Measurements from ENCODE around the gene DAP3. TPM values are rescaled to one million over a fixed set of nuclear protein-coding genes. Genes with fewer than 3 reads are reported as not detected.
"Not testable (repeated sequence)": the region's sequence is repeated elsewhere in the genome, so short reads cannot be mapped to it uniquely, and the experiment has no call there.

Gene DAP3
- total and polyA plus RNA-seq, 9 of the 15 experiments (the other 6 are each of a cell fraction or from before 2014, with no cell fraction given), result 155 to 484 (median 298) TPM

DNA sequence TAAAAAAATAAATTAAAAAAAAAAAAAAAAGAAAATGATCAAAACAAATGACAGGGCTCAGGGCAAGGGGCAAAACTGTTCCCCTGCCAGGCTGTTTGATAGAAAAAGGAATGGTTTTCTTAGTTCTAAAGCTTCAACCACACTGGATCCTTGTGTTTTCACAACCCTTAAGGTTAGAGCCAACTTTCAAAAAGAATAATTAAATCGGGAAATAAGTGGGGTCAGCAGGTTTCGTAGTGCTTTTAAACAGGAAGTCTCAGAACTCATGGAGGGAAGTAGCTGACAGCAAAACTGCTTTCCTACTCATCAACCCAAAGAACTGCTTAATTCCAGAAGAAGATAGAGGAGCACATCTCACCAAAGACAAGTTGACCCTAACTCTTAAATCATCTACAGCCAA, 12.8 kb downstream of the DAP3 start:
- H3K27ac ChIP-seq (ENCODE audit: extremely low read depth, low read depth, low read length); H3K4me2 ChIP-seq (ENCODE audit: insufficient read depth, low read length); H3K9me3 ChIP-seq (replicated peaks; ENCODE audit: control insufficient read depth, insufficient read depth, low read depth, low read length); CTCF ChIA-PET (ENCODE audit: low intra/inter-chr PET ratio); ATAC-seq; BruUV-seq (replicated peaks); POLR2A ChIA-PET; DNase-seq (ENCODE audit: extremely low read depth in 1 of 4, low spot score in 3 of 4); H3K9ac ChIP-seq (ENCODE audit: insufficient read depth in 1 of 2, low read depth in 2 of 2, low read length in 2 of 2); H4K20me1 ChIP-seq (replicated peaks; ENCODE audit: control insufficient read depth, insufficient read depth, low read length); H2AFZ ChIP-seq (ENCODE audit: low read depth, low read length); in situ Hi-C loops (cut with MboI); H3K27me3 ChIP-seq (ENCODE audit: control insufficient read depth in 2 of 2, insufficient read depth in 2 of 2, low read length in 2 of 2); intact Hi-C loops (cut with micrococcal nuclease); H3K4me3 ChIP-seq; H3K9me1 ChIP-seq (ENCODE audit: control insufficient read depth, insufficient read depth, low read length); FAIRE-seq: not testable (repeated sequence)
- peaks cover 14 to 21% of the 10 kb centered on the region in 2 experiments; a peak in 4 of 5 replicates for H3K4me1 ChIP-seq (replicated peaks in 1 of 2; ENCODE audit: control insufficient read depth in 2 of 2, insufficient read depth in 2 of 2, low read length in 2 of 2)
- peaks cover 15% of the 10 kb centered on the region; the same call in 1 of the 3 replicates for H3K36me3 ChIP-seq (ENCODE audit: control insufficient read depth, insufficient read depth, low read length)
- peaks cover 88% of the 10 kb centered on the region for H3K79me2 ChIP-seq (ENCODE audit: control insufficient read depth, insufficient read depth, low read length)
- 60% methylated on average over 2 of the region's 2 CpGs for WGBS (ENCODE audit: insufficient coverage, low coverage, missing lambda C conversion rate)

- WGBS (ENCODE audit: insufficient coverage, low coverage, missing lambda C conversion rate), result 88% methylated on average over 6 of the region's 6 CpGs
- no peaks in the 10 kb centered on the region for H4K20me1 ChIP-seq (replicated peaks; ENCODE audit: control insufficient read depth, insufficient read depth, low read length)
- H3K9me3 ChIP-seq (replicated peaks; ENCODE audit: control insufficient read depth, insufficient read depth, low read depth, low read length), result 0 out of 2 replicates have a peak, but pooled peaks cover 2% of the 10 kb centered on the region
- peaks cover 14% of the 10 kb centered on the region; the same call in 1 of the 3 replicates for H3K36me3 ChIP-seq (ENCODE audit: control insufficient read depth, insufficient read depth, low read length)
- no peak overlapping the region for H3K9ac ChIP-seq (ENCODE audit: insufficient read depth in 1 of 2, low read depth in 2 of 2, low read length in 2 of 2)
- ATAC-seq (no peak), DNase-seq (ENCODE audit: extremely low read depth in 1 of 4, low spot score in 3 of 4) (no peak), FAIRE-seq (no peak)
- H3K4me3 ChIP-seq, result no peak overlapping the region
- H3K9me1 ChIP-seq (ENCODE audit: control insufficient read depth, insufficient read depth, low read length), result no peaks in the 10 kb centered on the region
- no peak overlapping the region for H2AFZ ChIP-seq (ENCODE audit: low read depth, low read length)
- H3K4me1 ChIP-seq (replicated peaks in 1 of 2; ENCODE audit: control insufficient read depth in 2 of 2, insufficient read depth in 2 of 2, low read length in 2 of 2), result peaks cover 10 to 14% of the 10 kb centered on the region in 2 experiments; a peak in 4 of 5 replicates
- H3K27me3 ChIP-seq (ENCODE audit: control insufficient read depth in 2 of 2, insufficient read depth in 2 of 2, low read length in 2 of 2), result no peaks in the 10 kb centered on the region
- H3K4me2 ChIP-seq (ENCODE audit: insufficient read depth, low read length), result no peak overlapping the region
- ChIA-PET CTCF (ENCODE audit: low intra/inter-chr PET ratio) (no interaction called here), POLR2A (interaction anchor here (0.6 kb wide), 1 partner anchor 647 kb away, joined by 3 read pairs; no protein-coding TSS in a partner anchor)
- peaks cover 86% of the 10 kb centered on the region for H3K79me2 ChIP-seq (ENCODE audit: control insufficient read depth, insufficient read depth, low read length)
- no peak overlapping the region for H3K27ac ChIP-seq (ENCODE audit: extremely low read depth, low read depth, low read length)
- in situ Hi-C loops (cut with MboI), result no loop called here
- intact Hi-C loops (cut with micrococcal nuclease), result no loop called here
- no TSS peak for BruUV-seq (replicated peaks)
- TF ChIP-seq XRCC4 (IDR thresholded peaks at IDR 0.05; ENCODE audit: extremely low read depth, insufficient read depth, insufficient read length) (no peak), TCF15 (CRISPR knock-in tag; IDR thresholded peaks at IDR 0.05) (no peak), ZNF212 (CRISPR knock-in tag; IDR thresholded peaks at IDR 0.05) (no peak), SRSF3 (IDR thresholded peaks at IDR 0.05; ENCODE audit: insufficient read depth, low read length) (no peak), LEF1 (IDR thresholded peaks at IDR 0.05) (no peak), GABPA (tag; conservative IDR thresholded peaks at IDR 0.05; ENCODE audit: low read depth) (no peak), WHSC1 (IDR thresholded peaks at IDR 0.05; ENCODE audit: low read length) (no peak), POLR2G (IDR thresholded peaks at IDR 0.05; ENCODE audit: low read depth, low read length) (no peak), BCL6 (CRISPR knock-in tag; IDR thresholded peaks at IDR 0.05) (no peak), GABPB2 (CRISPR knock-in tag; conservative IDR thresholded peaks at IDR 0.05) (no peak), NCOA1 (IDR thresholded peaks at IDR 0.05; ENCODE audit: low read depth) (no peak), RFX5 (IDR thresholded peaks at IDR 0.05; ENCODE audit: low read depth, low read length) (no peak), CBX8 (IDR thresholded peaks at IDR 0.05; ENCODE audit: borderline replicate concordance, extremely low read depth, low read depth, low read length, poor library complexity, severe bottlenecking) (no peak)
- TF ChIP-seq, protein P1, sequence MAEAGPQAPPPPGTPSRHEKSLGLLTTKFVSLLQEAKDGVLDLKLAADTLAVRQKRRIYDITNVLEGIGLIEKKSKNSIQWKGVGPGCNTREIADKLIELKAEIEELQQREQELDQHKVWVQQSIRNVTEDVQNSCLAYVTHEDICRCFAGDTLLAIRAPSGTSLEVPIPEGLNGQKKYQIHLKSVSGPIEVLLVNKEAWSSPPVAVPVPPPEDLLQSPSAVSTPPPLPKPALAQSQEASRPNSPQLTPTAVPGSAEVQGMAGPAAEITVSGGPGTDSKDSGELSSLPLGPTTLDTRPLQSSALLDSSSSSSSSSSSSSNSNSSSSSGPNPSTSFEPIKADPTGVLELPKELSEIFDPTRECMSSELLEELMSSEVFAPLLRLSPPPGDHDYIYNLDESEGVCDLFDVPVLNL (CRISPR knock-in tag; IDR thresholded peaks at IDR 0.05; ENCODE audit: low read depth), result no peak
Measured at GRCh38 chr1:155703216-155703615, 14.3 kb downstream of the DAP3 start.
